Activated gamma-delta T cell treated with anti-CD3 and anti-CD28 coated beads, Interleukin-2, amount 50 U/mL, for 16 hours (primary cell): ENCODE measurements around the gene PTGFRN.
A peak's percentile ranks its signal among the peaks of the same experiment; 100 is the strongest.

Experiments
- DNase-seq: peaks from one replicate; pipeline ENCODE4 v3.0.0-alpha.2; 2020; ENCODE audit warnings: low read depth

PTGFRN gene

GRCh38 chr1:116889380-116889779 is 20.3 kb upstream of the PTGFRN start:
- no peak for DNase-seq

GRCh38 chr1:116891396-116892079 is 18.2 kb upstream of the PTGFRN start:
- no peak for DNase-seq

DNA sequence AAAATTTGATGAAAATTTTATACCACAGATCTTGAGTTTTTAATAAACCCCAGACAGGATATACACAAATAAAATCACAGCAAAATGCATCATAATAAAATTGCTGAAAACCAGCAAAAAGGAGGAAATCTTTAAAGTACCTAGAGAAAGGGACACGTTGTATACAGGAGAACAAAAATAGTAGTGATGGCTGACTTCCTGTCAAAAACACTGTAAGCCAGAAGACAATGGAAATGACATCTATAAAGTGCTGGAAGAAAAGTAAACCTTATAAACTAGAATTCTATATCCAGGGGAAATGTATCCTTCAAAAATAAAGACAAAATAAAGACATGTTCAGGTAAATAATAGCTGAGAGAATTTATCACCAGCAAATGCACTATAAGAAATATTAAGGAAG is 14.6 kb upstream of the PTGFRN start:
- no peak for DNase-seq

GRCh38 chr1:116899529-116899928 is 10.2 kb upstream of the PTGFRN start:
- no peak for DNase-seq

DNA sequence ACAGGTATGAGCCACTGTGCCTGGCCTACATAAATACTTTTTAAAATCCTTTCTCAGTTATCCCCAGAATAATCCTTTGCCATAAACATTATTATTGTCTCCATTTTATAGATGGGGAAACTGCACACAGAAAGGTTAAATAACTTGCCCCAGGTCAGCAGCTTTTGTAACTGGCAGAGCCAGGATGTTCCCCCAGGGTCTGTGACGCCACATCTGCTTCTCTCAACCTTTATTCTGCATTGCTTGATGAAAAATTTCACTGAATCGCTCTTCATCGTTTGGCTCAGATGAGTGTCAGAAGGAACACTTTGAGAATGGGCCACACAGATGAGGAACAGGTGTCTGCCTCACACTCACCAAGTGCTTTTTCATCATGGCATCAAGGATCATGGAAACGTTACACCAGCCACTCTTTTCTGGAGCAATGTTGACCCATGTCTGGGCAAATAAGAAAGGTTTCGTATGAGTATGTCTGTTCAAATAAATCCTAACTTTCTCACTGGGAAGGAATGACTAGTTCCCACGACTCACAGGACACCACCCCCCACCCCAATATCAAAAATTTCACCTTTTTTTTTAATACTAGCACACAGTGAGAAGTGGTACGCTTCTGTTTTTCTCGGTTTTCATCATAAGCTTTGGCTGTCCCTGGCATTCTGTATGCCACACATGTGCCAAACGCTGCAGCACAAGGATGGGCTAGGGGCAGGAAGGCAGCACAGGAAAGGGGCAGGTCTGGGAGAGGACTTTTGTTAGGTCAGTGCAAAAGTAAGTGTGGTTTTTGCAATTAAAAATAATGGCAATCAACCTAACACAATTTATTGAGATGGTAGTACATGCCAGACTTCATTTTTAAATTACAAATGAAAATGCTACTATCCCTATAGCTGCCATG is 9.0 kb upstream of the PTGFRN start:
- DNase-seq, result no peak

DNA sequence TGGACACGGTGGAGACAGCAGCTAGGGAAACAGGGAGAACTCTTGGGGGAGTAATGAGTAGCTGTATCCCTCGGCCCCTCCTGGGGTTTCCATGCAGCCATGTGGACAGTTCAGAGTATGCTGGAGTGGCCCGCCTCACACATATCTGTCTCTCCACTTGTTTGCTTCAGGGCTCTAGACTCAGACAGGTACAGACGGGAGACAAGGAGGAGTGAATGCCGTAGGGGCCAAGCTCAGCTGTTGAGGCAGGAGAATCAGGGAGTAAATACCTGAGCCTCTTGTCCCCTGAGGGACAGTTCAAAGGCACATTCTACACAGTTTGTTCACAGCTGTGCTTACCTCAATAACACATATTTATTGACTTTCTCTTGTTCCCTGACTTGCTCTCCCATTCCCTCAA is 7.7 kb upstream of the PTGFRN start:
- no peak for DNase-seq

DNA sequence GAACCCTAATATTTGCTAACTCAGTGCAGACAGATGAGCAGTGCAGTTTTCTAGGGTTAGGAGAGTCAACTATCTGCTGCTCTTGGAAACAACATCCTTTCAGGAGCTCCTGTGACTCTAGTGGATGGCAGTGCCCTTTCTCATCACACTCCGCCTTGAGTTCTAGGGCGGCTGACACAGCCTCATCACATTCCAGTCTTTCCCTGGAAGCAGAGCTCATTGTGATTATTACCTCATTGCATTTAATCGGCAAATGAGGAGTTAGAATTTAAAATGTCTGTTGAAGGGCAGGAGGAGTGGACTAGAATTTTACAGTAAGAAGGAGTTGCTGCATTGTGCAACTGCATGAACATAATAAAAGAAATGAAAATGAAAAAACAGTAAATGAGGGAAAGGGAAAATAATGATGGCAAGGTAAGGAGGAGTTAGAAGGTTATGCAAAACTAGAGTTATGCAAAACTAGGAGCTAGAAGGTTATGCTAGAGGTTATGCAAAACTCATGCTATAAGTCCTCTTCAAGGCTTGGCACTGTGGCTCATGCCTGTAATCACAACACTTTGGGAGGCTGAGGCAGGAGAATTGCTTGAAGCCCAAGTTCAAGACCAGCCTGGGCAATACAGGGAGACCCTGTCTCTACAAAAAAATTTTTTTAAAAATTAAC is 6.9 kb upstream of the PTGFRN start:
- DNase-seq, result no peak

DNA sequence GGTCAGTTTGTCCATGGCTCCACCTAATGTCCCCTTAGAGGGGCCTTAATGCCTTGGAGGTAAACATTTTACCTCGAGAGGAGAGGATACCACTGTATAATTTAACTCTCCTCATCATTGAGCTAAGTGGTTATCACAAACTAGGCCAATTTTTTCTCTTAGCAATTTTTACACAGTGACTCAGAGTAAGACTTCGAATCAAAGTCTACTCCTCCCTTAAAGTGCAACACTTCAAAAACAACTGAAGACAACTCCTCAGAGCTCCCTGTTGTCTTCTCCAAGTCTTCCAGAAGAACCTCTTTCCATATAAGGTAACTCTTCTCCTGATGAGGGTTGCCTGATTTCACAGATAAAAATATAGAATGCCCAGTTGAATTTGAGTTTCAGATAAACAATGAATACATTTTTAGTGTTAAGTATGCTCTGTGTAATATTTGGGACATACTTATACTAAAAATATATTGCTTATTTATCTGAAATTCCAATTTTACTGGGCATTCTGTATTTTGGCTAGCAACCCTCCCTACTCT is 4.9 kb upstream of the PTGFRN start:
- DNase-seq, result no peak

GRCh38 chr1:116906812-116907211 is 2.9 kb upstream of the PTGFRN start:
- no peak for DNase-seq

GRCh38 chr1:116907351-116907750 is 2.4 kb upstream of the PTGFRN start:
- no peak for DNase-seq

GRCh38 chr1:116908266-116908665 is 1.4 kb upstream of the PTGFRN start:
- no peak for DNase-seq

DNA sequence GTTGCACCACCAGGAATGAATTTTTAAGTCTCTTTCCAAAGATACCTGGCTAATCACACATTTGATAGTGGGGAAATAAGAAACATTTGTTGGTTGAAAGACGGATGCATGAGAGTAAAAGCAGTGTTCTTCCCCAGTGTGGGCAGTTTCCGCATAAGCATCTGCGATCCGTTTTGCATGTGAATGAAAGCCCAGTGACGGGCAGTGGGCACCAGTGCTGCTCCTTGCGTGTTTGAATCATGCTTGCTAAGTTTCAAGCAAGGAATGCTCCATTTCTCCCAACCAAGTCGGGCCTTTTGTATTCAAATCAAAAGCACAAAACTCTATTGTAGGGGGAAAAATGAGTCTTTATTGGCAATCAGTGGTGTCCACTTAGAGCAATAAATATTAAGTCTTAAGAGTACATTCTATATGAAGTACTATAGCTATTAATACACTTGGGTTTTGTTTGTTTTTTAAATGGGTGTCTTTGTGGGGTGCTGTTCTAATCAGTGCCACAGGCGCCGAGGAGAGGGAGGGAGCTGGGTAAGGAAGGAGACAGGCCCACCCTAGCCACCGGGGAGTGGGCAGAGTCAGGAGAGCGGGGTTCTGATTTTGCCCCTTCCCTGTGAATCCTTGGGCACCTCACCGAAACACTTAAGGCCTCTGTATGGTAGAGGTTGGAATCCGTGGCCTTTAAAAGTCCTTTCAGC is 750 bp upstream of the PTGFRN start:
- DNase-seq, result no peak

DNA sequence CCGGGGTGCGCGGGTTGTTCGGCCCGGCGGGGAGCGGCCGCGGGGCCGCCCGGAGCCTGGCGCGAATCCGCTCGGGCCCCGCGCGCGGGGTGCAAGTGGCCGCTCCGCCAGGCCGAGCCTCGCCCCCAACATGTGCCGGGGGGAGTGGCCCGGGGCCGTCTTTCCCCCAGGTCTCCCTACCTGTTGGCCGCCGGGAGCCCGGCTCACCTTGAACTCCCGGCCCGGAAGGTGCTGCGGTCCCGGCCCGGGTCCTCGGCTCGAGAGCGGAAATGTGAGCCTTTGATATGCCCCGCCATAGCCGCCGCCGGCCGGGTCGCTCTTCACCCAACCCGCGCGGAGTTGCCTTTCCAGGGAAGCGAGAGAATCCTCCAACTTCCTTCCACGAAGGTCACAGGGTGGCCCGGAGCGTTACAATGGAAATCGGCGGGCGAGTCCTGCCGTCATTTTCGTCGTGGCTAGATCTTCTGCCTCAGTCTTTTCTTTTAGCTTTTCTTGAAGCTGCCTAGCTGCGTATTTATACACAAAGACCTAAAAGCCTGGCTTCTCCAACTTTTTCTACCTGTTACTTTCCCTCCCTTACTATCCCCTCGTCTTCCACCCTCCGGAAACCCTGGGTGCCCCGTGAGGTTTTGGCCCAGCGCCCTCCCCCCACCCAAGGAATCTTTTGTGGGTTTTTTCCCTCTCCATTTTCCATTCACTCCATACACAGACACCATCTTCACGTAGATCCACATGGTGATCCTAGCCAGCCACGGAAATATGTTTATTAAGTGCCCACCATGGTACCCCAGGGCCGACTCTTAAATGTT is 867 bp downstream of the PTGFRN start:
- peak; percentile 12 for DNase-seq

- DNase-seq, result no peak
These were observed 1.5 kb downstream of the PTGFRN start for GRCh38 chr1:116911188-116911553.

DNA sequence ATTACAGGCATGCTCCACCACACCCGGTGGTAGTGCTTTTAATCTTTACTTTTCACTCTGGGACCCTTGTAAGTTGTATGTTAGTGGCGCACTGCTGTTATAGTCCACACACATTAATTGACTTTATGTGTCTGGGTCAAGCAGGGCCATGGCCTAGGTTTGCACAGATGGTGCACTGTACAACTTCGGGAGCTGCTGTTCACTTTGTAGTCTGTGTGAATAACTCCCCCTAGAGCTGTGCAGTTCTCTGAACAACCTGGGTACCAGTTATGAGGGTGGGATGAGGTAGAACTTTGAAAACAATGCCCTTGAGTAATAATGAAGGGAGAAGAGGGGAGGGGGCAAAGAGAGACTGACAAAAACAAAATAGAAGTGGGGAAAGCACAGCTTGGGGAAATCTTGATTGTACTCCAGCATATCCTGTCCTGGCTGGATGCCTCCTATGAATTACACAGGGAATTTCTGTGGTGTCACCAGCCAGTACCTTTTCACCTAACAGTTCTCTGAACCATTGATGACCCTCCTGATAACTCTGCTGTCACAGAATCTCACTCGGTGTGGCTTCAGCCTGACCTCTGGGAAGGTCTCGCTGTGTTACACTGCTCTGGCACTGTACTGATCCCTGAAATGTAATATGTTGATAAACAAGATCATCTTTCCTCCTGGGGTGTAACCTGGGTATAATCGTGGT is 2.2 kb downstream of the PTGFRN start:
- DNase-seq, result no peak

DNA sequence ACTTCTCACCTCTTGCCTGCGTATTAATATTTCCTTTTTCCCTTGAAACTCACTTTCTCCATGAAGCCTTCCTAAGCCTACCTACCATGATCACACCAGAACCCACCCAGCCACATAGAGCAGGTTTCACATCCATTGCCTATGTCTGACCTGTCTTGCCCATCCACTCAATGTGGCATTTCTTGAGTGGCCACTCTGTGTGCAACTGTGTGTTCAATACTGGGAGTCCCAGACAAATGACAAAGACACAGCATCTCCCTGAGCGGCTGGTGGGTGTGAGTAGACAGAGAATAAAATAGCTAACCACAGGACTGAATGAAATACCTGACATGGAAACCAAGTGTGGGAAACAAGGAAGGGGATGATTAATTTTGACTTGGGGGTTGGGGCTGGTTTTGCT is 3.1 kb downstream of the PTGFRN start:
- no peak for DNase-seq

GRCh38 chr1:116913941-116914340 is 4.2 kb downstream of the PTGFRN start:
- DNase-seq, result no peak

GRCh38 chr1:116914667-116915066 is 5.0 kb downstream of the PTGFRN start:
- no peak for DNase-seq

DNA sequence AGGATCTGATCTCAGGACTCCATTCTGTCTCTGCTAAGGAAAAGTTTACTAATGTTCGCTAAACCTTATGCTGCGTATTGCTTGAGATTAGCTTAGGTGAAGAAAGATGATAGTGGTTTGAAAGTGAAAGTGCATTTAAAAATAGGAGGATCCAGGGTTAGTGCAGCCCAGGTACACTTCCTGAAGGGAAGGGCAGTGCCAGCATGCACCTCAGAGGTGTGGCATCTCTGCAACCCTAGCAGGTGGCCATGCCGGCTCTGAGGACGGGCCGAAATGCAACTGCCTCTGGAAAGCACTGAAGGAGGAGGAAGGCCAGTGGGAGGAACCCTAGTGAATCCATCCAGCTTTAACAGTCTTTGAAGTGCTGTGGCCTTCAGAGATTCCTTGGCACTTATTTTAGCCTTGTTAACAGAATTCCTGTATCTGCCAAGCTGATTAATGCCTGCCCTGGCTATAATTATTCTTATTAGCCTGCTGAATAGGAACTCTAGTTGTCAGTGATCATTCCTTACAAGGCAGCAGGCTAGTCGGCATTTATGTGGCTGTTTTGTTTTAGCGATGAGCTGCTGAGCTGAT is 5.5 kb downstream of the PTGFRN start:
- DNase-seq, result no peak

- DNase-seq, result no peak
These were observed 6.3 kb downstream of the PTGFRN start for GRCh38 chr1:116916002-116916401.
